ENCODE data around the gene HES3.
A peak's percentile ranks its signal among the peaks of the same experiment; 100 is the strongest.
"Not testable (repeated sequence)": the region's sequence is repeated elsewhere in the genome, so short reads cannot be mapped to it uniquely, and the experiment has no call there.

The HES3 gene

GRCh38 chr1:6243993-6244392, at the start of gene HES3:
TSS of gene HES3 (plus strand) at chr1:6244179. CDS start at chr1:6244366, 187 bp downstream.
- no peak for DNase-seq

DNA sequence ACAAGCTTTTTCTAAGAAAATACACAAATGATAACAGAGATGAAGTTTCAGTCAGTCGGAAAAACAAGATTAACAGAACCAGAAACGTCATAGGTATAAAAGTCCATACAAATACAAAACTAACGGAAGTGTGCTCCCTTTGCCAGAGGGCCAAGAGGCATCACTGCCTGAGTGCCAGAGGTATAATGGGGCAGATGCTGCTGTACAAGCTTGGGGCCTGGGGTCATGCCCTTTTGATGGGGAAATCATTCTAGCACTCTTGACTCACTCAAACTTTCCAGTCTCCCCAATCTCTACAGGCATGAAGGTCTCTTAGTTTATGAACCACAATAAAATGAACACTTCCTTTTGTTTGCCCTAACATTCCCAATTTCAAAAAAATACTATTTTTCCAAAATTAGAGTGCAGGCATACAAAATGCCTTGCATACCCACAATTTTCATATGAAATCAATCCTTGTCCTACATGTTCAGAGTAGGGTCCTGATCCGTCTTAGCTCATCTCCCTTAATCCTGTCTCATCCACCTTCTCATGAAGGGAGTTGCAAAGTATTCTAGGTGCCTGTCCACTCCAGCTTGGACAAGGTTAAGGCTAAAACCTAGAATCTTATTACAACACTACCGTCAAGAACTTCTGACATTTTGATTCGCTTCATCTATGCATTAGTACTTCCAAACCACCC, 46.1 kb upstream of the HES3 start:
- DNase-seq, result no peak

GRCh38 chr1:6198646-6199297, 45.2 kb upstream of the HES3 start:
- peak; percentile 24 for DNase-seq

- peak; percentile 96 for DNase-seq
These were observed 44.4 kb upstream of the HES3 start, which contains the start of gene RPL22 for GRCh38 chr1:6199298-6200187. TSS of gene RPL22 (minus strand) at chr1:6199595. CDS start at chr1:6199573, 22 bp downstream.

- DNase-seq, result no peak
These were observed 43.7 kb upstream of the HES3 start for GRCh38 chr1:6200188-6200809.

DNA sequence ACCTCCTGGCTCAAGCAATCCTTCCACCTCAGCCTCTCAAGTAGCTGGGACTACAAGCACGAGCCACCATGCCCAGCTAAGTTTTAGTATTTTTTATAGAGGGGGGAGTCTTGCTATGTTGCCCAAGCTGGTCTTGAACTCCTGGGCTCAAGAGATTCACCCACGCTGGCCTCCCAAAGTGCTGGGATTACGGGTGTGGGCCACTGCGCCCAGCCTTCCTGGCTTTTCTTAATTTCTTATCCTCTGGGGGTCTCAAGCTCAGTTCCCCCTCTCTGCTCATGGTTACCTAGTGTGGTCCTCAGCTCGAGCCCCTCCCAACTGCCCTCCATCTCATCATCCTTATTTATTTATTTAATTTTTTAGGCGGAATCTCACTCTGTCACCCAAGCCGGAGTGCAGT, 41.7 kb upstream of the HES3 start:
- DNase-seq, result no peak

DNA sequence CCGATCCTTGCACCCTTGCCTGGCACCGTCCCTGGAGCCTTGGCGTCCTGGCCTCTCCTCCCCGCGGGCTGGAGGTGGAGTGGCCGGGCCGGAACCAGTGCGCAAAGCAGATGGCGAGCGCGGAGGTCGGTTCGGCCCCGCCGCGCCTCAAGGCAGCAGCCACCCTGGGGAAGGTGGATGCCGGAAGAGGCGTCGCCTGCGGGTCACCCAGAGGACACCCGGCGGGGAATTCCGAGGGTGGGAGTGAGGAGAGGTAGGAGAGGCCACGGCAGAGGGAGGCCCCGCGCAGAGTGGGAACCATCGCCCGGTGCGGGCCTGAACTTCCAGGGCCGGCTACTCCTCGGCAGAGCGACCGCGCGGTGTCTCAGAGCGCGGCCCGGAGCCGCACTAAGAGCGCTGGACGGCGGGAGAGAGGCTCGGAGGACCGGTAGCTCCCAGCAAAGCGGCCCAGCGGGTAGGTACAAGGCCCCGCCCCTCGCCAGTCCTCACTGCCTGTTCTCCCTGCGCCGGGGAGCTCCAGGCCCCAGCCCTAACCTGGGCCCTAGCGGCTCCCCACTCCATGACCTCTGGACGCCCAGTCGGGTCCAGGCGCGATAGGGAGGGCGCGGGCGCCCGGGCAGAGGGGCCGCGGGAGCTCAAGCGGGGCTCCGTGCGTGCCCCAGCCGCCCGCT, 38.0 kb upstream of the HES3 start, which contains the start of gene RNF207:
RNF207 (plus strand) TSS at position 271 of the 671 bp plus-strand sequence. CDS start 417 bp downstream, outside the sequence.
- peak; percentile 34 for DNase-seq

DNA sequence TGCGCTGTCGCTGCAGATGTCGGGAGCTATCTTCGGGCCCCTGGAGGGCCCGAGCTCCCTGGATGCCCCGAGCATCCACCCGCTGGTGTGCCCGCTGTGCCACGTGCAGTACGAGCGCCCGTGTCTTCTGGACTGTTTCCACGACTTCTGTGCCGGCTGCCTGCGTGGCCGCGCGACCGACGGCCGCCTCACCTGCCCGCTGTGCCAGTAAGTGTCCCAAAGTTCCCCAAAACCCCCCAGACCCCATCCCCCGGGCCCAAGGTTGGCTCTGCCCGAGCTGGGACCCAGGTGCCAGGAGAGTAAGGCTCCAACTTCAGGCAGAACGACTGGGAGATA, 37.5 kb upstream of the HES3 start:
- no peak for DNase-seq

GRCh38 chr1:6207075-6207885, 36.7 kb upstream of the HES3 start:
- DNase-seq, result no peak

DNA sequence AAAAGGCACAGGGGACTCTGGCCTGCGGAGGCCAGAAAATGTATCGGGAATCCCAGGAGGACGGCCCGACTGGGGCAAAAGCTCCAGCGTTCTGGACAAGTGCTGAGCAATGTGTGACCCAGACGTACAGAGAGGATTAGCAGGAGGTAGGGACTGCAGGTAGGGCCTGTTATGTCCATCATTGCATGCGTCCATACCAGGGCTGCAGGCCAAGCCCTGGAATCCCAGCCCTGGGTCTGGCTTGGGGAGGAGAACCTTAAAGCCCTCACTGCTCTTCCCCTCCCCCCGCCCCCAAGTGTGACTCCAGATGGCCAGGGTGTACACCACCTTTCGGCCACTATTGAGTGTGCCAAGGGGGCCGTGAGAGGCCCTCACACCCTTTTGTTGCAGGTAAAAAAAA, 36.1 kb upstream of the HES3 start:
- DNase-seq, result no peak

DNA sequence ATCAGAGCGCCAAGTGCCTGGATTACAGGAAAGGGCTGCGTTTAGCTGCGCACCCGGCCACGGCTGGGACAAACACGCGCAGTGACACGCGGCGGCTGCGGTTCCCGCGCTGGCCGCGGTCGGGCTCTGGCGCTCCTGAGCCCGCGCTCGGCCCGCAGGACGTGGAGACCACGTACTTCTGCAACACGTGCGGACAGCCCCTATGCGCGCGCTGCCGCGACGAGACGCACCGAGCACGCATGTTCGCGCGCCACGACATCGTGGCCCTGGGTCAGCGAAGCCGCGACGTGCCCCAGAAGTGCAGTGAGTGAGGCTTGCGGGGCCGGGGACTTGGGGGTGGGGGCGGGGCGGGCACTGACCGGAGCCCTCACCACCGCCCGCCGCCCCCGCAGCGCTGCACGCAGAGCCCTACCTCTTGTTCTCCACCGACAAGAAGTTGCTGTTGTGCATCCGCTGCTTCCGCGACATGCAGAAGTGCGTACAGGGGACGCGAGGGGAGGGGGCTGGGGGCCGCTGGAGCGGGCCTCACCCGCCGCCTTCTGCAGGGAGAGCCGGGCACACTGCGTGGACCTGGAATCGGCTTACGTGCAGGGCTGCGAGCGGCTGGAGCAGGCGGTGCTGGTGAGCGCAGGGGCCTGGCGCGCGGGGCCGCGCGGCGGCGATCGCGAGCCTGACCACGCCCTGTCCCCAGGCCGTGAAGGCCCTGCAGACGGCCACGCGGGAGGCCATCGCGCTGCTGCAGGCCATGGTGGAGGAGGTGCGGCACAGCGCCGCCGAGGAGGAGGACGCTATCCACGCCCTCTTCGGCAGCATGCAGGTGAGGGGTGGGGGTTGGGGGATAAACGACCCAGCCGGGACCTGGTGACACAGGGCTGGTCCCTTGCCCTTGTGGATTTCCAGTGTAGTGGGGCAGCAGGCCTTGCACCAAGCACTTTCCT, 35.0 kb upstream of the HES3 start:
- no peak for DNase-seq

GRCh38 chr1:6209661-6210580, 34.1 kb upstream of the HES3 start:
- DNase-seq, result no peak

- DNase-seq, result no peak
These were observed 33.2 kb upstream of the HES3 start for GRCh38 chr1:6210591-6211355.

GRCh38 chr1:6211731-6212130, 32.2 kb upstream of the HES3 start:
- DNase-seq, result no peak

GRCh38 chr1:6212193-6212959, 31.6 kb upstream of the HES3 start:
- DNase-seq, result no peak

- no peak for DNase-seq
These were observed 25.4 kb upstream of the HES3 start for GRCh38 chr1:6218375-6219164.

DNA sequence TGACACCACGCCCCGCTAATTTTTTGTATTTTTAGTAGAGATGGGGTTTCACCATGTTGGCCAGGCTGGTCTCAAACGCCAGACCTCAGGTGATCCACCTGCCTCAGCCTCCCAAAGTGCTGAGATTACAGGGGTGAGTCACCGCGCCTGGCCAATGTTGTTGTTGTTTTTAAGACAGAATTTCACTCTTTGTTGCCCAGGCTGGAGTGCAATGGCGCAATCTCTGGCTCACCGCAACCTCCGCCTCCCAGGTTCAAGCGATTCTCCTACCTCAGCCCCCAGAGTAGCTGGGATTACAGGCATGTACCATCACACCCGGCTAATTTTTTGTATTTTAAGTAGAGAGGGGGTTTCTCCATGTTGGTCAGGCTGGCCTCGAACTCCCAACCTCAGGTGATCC, 24.3 kb upstream of the HES3 start:
- not testable (repeated sequence) for DNase-seq

Data from activated gamma-delta T cell treated with Interleukin-2 at 50 U/mL for 16 hours (primary cell).